Vagina (tissue), 2 donors: ENCODE results near the gene PLEKHG2. TPM values are rescaled to one million over a fixed set of nuclear protein-coding genes. Genes with fewer than 3 reads are reported as not detected.
A peak's percentile ranks its signal among the peaks of the same experiment; 100 is the strongest.

Experiments
- DNase-seq, 2 donors: peaks; one replicate each; pipeline ENCODE4 v3.0.0-alpha.2; 2017; ENCODE audit errors: extremely low spot score in 2 of 2
- H3K27ac ChIP-seq: fragments of 200-600 bp; sonication (generic); one replicate; pipeline ENCODE4 v1.5.1; 2019
- H3K27me3 ChIP-seq: fragments of 200-600 bp; sonication (generic); one replicate; pipeline ENCODE4 v1.5.1; 2019
- H3K36me3 ChIP-seq, 2 donors: fragments of 200-600 bp; sonication (generic); one replicate each; pipeline ENCODE4 v1.5.1; 2017 to 2019
- H3K4me1 ChIP-seq: fragments of 200-600 bp; sonication (generic); one replicate; pipeline ENCODE4 v1.5.1; 2019
- H3K4me3 ChIP-seq, 2 donors: fragments of 200-600 bp; sonication (generic); 1 replicate in 1 of 2; 2 replicates in 1 of 2; pipeline ENCODE4 v1.5.1; 2016 to 2019
- H3K9me3 ChIP-seq: fragments of 200-600 bp; sonication (generic); one replicate; pipeline ENCODE4 v1.5.1; 2019
- CTCF ChIP-seq, 3 experiments: fragments of 450-650 bp in 2 of 3; fragments of 200-600 bp in 1 of 3; sonication (generic) in 1 of 3; IDR thresholded peaks; one replicate each; pipeline ENCODE4 v1.5.1; 2017 to 2019; ENCODE audit warnings: antibody characterized with exemption in 3 of 3, mild to moderate bottlenecking in 2 of 3, moderate library complexity in 2 of 3
- POLR2A ChIP-seq, 2 donors: fragments of 450-650 bp; IDR thresholded peaks; one replicate each; pipeline ENCODE4 v1.6.1; 2017; ENCODE audit warnings: antibody characterized with exemption in 2 of 2, mild to moderate bottlenecking in 2 of 2, moderate library complexity in 2 of 2
- POLR2AphosphoS5 ChIP-seq, 2 donors: sonication (generic); formaldehyde crosslinking; IDR thresholded peaks; one replicate each; pipeline ENCODE4 v1.9.0; 2017; ENCODE audit warnings: antibody characterized with exemption in 2 of 2, mild to moderate bottlenecking in 2 of 2, low read depth in 1 of 2; ENCODE audit not compliant: insufficient read depth in 1 of 2
- intact Hi-C: fragments of 100-400 bp; cut with DNase I; formaldehyde crosslinking; loops from one replicate; pipeline ENCODE4 v1.15.1; 2023
- total RNA-seq: library from RNA; depleted of rRNA; stranded (reverse); fragments of >200 nt; gene quantifications from one replicate; pipeline ENCODE4 v1.2.3, GENCODE V29; 2016

PLEKHG2 gene
- total RNA-seq, 1 donor from 2014 or later = 18.9 TPM

DNA sequence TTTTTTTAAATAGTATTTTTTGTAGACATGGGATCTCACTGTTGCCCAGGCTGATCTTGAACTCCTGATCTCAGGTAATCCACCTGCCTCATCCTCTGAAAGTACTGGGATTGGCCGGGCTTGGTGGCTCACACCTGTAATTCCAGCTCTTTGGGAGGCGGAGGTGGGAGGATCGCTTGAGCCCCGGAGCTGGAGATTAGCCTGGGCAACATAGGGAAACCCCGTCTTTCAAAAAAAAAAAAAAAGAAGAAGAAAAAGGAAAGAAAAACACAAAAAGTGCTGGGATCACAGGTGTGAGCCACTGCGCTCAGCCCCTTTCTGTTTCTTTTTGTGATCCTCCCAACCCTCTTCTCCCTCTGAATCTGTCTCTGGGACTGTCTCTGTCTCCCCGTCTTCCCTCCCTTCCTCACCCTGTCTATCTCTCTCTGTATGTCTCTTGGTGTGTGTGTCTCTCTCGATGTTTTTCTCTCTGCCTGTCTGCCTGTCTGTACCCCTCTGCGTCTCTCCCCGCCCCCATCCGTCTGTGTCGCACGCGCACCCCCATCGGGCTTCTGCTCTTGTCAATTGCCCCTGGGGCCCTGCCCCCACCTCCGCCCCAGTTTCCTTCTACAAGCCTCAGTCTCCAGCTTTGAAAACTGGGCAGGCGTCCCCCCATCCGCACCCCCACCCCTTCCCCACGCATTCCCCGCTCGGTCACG, 6.4 kb upstream of the PLEKHG2 start:
- Histone ChIP-seq H3K4me1 (peaks cover 55% of the 10 kb centered on the region), H3K9me3 (no peaks in the 10 kb centered on the region), H3K36me3 (peaks cover 6 to 23% of the 10 kb centered on the region in 2 donors), H3K27me3 (no peaks in the 10 kb centered on the region), H3K4me3 (peak overlapping the region; percentile 97 to 98), H3K27ac (peak overlapping the region; percentile 100)
- TF ChIP-seq POLR2A (IDR thresholded peaks at IDR 0.05) (peak in 1 of 2 donors; percentile 14), CTCF (IDR thresholded peaks at IDR 0.05) (no peak), POLR2AphosphoS5 (IDR thresholded peaks at IDR 0.05; ENCODE audit: insufficient read depth in 1 of 2, low read depth in 1 of 2) (peak in 1 of 2 donors; percentile 6)
- DNase-seq = peak in 1 of 2 donors; percentile 98
- intact Hi-C loops = no loop called here

- Histone ChIP-seq H3K27me3 (no peaks in the 10 kb centered on the region), H3K4me1 (peaks cover 54% of the 10 kb centered on the region), H3K4me3 (peak within 1 kb of the TSS; percentile 97 to 98), H3K36me3 (peaks cover 6 to 23% of the 10 kb centered on the region in 2 donors), H3K27ac (peak within 1 kb of the TSS; percentile 100), H3K9me3 (no peaks in the 10 kb centered on the region)
- intact Hi-C loops = no loop called here
- peak in 1 of 2 donors; percentile 98 for DNase-seq
- TF ChIP-seq CTCF (IDR thresholded peaks at IDR 0.05) (peak in 1 of 3 experiments; percentile 21), POLR2A (IDR thresholded peaks at IDR 0.05) (peak; percentile 55 to 99), POLR2AphosphoS5 (IDR thresholded peaks at IDR 0.05; ENCODE audit: insufficient read depth in 1 of 2, low read depth in 1 of 2) (peak in 1 of 2 donors; percentile 100)
Measured at GRCh38 chr19:39406656-39407409, 5.6 kb upstream of the PLEKHG2 start, which contains the start of gene ZFP36. Gene ZFP36, plus strand, starts transcription at chr19:39406847. Its CDS starts 58 bp downstream, at chr19:39406905.

GRCh38 chr19:39407410-39407659, 5.1 kb upstream of the PLEKHG2 start:
- Histone ChIP-seq H3K4me1 (peaks cover 49% of the 10 kb centered on the region), H3K27me3 (no peaks in the 10 kb centered on the region), H3K27ac (peak overlapping the region; percentile 100), H3K36me3 (peaks cover 6 to 23% of the 10 kb centered on the region in 2 donors), H3K4me3 (peak overlapping the region; percentile 97 to 98), H3K9me3 (no peaks in the 10 kb centered on the region)
- no peak for DNase-seq
- intact Hi-C loops = no loop called here
- TF ChIP-seq POLR2AphosphoS5 (IDR thresholded peaks at IDR 0.05; ENCODE audit: insufficient read depth in 1 of 2, low read depth in 1 of 2) (no peak), POLR2A (IDR thresholded peaks at IDR 0.05) (no peak), CTCF (IDR thresholded peaks at IDR 0.05) (no peak)

DNA sequence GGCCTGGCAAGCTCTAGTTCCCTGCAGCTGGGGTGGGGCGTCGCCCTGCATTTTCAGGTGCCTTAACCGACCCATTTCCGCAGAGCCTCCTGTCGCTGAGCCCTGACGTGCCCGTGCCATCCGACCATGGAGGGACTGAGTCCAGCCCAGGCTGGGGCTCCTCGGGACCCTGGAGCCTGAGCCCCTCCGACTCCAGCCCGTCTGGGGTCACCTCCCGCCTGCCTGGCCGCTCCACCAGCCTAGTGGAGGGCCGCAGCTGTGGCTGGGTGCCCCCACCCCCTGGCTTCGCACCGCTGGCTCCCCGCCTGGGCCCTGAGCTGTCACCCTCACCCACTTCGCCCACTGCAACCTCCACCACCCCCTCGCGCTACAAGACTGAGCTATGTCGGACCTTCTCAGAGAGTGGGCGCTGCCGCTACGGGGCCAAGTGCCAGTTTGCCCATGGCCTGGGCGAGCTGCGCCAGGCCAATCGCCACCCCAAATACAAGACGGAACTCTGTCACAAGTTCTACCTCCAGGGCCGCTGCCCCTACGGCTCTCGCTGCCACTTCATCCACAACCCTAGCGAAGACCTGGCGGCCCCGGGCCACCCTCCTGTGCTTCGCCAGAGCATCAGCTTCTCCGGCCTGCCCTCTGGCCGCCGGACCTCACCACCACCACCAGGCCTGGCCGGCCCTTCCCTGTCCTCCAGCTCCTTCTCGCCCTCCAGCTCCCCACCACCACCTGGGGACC, 4.6 kb upstream of the PLEKHG2 start:
- peaks cover 6 to 23% of the 10 kb centered on the region in 2 donors for H3K36me3 ChIP-seq
- peak overlapping the region; percentile 100 for H3K27ac ChIP-seq
- peak overlapping the region; percentile 97 to 98 for H3K4me3 ChIP-seq
- TF ChIP-seq CTCF (IDR thresholded peaks at IDR 0.05) (no peak), POLR2AphosphoS5 (IDR thresholded peaks at IDR 0.05; ENCODE audit: insufficient read depth in 1 of 2, low read depth in 1 of 2) (peak in 1 of 2 donors; percentile 91), POLR2A (IDR thresholded peaks at IDR 0.05) (peak in 1 of 2 donors; percentile 38)
- no peak for DNase-seq
- H3K27me3 ChIP-seq = no peaks in the 10 kb centered on the region
- intact Hi-C loops = no loop called here
- peaks cover 46% of the 10 kb centered on the region for H3K4me1 ChIP-seq
- no peaks in the 10 kb centered on the region for H3K9me3 ChIP-seq
